ENCODE data around the gene ZFYVE27.

ZFYVE27 gene

DNA sequence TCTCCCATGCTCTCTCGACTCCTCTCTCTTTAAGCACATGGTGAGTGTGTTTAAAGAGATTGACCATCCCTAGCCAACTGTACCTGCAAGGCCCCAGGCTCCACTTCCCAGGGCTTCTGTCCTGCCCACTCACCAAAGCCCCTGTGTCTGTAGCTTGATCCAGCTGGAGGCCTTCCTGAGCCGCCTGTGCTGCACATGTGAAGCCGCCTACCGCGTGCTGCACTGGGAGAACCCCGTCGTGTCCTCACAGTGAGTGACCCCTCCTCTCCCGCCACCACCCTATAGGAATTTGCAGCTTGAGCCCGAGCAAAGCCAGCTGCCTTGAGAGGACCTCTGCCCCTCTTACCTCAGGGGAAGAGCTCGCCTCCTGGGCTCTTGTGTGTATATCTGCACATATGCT is 11.2 kb downstream of the ZFYVE27 start:
- no peak for DNase-seq (ENCODE audit: low spot score)

DNA sequence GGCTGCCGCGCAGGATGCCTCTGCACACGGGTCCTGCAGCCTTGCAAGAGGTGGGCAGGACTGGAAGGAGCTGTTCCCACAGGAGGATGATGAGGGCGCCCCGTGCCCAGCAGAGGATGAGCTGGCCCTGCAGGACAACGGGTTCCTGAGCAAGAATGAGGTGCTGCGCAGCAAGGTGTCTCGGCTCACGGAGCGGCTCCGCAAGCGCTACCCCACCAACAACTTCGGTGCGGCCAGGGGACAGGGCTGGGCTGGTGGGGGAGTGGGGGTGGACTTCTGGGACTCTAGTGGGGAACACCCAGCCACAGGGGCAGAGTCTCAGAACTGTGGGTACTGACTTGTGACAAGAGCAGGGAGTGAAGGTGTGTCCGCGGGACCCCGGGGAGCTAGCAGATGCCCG is 16.0 kb downstream of the ZFYVE27 start:
- DNase-seq (ENCODE audit: low spot score): no peak

DNA sequence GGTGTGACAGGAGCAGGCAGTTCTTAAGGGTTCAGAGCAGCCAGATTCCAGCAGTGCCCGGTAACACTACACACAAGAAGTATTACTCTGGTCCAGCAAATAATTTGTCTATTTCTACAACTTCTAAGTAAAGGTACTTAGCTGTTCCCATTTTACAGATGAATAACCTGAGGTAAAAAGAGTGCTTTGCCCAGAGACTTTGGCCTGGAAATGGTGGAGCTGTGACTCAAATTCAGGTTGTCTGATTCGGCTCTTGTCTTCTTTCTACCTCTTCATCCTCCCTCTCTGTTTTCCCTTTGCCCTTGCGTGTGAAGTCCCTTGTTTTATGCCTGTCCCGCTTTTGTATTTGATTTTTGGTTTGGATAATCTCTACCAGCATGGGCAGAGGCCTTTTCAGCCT is 17.8 kb downstream of the ZFYVE27 start:
- no peak for DNase-seq (ENCODE audit: low spot score)

DNA sequence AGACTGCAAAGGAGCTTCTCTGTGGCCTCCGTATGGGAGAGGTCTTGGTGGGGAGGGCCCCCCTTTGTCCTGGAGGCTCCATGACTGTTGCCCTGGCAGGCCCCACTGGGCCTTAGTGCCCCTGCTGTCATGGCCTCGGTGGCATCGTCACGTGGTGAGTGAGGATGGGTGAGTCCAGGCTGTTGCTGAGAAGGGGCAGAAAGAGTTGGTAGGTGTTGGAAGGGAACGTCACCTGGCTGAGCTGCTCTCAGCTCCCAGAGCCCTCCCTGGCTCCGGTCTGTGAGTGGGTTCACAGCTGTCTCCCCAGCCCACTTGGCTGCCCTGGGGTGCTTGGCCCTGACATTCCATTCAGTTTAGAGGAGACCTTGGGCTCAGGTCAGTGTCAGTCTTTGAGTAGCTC is 18.8 kb downstream of the ZFYVE27 start:
- DNase-seq (ENCODE audit: low spot score): no peak

DNA sequence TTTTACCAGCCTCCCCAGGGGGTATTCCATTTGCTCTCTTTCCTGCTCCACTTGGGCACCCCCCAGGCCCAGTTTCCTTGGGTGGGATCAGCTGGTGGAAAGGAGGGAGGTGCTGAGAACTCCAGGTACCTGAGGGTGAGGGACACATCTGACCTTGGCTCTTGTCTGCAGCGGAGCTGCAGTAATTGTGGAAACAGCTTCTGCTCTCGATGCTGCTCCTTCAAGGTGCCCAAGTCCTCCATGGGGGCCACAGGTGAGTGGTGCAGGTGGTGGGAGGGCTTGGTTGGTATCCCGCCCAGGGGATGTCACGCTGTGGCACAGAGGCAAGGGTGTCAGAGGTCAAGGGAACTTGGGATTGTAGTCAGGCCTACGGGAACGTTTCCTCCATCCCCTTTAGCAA is 20.5 kb downstream of the ZFYVE27 start:
- DNase-seq (ENCODE audit: low spot score): no peak

DNA sequence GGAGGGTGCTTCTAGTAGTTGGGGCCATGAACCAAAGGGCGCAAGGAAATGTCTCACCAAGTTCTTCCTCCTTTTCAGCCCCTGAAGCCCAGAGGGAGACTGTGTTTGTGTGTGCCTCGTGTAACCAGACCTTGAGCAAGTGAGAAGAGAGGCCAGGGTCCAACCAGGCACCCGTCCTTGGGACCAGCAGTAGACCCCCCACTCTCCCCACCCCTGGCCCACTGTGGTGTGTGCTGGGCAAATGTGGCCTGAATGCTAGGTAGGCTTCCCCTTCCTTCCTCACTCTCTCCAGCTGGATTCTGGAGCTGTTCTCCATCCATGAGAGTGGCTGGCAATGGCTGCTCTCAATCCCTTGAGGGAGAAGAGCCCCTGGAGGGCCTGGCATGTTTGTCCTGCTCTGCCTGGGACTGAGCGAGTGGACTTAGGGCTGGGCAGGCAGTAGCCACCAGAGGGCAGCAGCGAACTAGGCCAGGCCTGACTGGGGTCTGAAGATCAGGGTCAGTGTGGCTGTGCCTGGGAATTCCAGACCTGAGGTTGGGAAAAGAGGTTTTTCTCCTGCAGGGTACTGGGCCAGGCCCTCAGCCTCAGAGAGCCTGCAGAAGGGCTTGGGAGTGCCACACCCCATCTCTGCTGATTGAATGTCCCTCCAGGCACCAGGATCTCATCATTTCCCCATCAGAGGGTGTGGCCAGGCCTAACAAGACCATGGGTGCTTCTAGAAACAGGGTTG is 22.4 kb downstream of the ZFYVE27 start:
- DNase-seq (ENCODE audit: low spot score): no peak

DNA sequence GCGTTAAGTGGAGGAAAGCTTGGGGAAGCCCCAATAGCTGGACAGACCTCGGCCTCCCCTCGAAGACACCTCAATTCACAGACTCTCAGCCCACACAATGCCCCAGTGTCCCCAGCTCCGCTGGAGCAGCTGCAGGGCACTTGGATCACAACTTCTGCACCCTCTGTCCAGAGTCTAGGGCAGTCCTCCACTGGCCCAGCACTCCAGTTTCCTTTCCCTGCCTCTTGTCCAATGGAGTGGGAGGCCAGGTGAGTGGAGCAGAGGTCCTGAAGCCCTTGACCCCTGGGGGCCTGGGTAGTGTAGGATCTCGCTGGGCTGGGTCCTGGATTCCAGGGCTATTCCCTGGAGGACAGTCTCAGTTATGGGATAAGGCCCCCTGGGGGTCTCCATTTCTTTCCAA is 23.0 kb downstream of the ZFYVE27 start:
- no peak for DNase-seq (ENCODE audit: low spot score)

DNA sequence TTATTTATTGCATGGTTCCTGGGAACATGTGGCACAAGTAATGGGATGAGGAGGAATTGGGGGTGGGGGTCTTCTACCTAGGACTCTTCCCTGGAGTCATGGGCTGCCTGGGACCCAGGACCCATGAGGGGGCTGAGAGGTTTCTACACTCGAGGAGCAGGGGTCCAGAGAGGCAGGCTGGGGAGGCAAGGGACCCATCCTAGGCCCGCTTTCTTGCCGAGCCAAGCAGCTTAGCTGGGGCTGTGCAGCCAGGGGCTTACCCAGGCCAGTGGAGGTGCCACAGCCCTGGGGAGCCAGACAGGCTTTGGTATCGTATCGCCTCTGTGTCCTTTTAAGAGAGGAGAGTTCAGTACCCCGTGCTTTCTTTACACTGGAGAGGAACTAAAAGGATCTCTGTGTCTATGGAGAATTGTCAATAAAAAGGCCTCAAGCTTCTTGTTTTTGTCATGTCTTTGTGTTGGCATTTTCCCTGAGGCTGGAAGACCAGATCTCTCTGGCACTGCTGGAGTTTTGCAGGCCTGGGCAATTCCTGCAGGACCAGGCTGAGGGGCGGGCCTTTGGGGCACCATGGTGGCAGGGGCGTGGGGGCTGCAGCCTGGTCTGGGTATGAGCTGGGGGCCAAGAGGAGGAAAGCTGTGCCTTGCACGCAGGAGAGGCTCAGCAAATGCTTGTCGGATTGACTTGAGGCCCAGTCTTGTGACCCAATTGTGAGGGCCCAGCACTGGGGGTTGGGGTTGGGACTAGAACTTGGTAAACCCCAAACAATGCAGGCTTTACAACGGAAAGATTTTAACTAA is 23.7 kb downstream of the ZFYVE27 start:
- DNase-seq (ENCODE audit: low spot score): no peak

DNA sequence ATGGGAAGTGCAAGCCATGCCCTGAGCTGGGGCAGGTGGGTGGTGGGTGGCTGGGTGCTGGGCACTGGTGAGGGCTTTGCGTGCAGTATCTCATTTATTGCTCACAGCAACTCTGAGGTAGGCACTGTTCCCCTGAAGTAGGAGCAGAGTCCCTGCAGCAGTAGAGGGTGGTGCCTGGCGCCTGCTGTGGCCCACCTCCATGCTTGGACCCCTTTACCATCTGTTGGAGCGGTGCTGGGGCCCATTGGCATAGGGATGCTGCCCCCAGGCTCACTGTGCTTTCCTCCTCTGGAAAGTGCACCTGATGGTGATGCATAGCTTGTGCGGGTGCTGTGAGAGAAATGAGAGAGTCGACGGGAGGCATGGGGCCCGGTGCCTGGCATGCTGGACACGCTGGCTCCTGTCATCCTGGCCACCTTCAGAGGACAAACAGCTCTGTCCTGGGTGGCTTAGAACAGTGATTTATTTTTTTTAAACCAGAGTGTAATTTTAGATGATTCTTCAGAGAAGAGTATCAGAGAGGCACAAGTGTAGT is 24.5 kb downstream of the ZFYVE27 start:
- DNase-seq (ENCODE audit: low spot score): no peak

DNA sequence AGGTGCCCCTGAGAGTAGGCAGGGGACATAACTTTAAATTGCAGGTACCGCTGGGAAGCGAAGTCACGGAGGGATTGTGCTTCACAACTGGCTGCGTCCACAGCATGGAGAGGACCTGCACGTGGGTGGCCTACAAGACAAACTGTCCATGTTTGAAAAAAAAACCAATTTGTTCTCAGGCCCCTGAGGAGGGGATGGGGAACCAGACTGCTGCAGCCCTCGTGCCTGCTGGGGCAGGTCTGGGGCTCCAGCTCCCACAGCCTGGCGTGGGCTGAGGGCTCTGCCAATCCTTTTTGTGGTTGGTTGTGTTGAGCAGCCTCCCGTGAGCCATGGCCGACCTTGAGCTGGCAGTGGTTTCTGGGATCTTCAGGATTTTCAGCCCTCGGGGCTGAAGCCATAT is 25.1 kb downstream of the ZFYVE27 start:
- DNase-seq (ENCODE audit: low spot score): no peak

DNA sequence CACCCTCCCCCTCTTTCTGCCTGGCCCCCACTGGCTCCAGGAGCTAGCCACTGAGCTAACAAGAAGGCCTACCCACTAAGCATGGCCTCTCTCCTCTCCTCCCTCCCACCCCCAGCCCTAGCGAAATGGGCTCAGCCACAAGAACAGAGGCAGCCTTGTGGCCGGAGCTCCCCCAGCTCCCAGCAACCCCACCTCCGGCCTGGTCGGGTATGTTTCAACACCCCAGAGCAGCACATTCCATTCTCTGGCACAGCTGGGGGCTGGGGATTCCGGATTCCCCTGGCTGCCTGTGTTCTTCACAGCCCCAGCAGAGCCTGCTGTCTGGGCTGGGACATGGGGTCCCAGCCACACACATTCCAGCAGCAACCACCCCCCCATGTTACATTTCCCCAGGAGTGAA is 25.9 kb downstream of the ZFYVE27 start:
- DNase-seq (ENCODE audit: low spot score): no peak

DNA sequence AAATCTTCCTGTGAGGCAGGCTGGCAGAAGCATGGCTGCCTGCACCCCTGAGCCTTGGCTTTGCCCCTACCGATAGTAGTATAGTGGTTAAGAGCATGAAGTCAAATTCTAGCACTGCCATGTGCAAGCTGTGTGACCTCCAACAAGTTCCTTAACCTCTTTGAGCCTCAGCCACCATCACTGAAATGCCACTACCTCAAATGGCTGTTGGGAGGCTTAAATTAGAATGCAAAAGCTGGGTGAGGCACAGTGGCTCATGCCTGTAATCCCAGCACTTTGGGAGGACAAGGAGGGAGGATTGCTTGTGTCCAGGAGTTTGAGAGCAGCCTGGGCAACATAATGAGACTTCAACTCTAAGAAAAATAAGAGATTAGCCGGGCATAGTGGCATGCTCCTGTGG is 26.5 kb downstream of the ZFYVE27 start:
- no peak for DNase-seq (ENCODE audit: low spot score)

DNA sequence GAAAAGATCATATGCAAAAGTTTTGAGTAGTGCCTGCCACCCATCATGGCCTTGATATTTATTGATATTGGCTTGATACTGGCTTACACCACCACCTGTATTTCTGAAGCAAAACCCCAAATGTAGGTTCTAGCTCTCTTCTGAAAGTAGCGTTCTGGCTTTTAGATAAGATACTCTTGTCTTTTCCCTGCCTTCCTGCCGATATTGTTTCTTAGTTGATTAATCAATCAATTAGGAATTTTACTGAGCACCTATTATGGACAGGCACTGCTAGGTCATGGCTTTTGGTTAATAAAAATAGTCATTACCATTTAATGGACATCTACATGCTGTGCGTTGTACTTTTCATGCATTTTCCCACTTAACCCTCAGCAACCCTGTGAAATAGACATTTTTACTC is 27.0 kb downstream of the ZFYVE27 start:
- no peak for DNase-seq (ENCODE audit: low spot score)

DNA sequence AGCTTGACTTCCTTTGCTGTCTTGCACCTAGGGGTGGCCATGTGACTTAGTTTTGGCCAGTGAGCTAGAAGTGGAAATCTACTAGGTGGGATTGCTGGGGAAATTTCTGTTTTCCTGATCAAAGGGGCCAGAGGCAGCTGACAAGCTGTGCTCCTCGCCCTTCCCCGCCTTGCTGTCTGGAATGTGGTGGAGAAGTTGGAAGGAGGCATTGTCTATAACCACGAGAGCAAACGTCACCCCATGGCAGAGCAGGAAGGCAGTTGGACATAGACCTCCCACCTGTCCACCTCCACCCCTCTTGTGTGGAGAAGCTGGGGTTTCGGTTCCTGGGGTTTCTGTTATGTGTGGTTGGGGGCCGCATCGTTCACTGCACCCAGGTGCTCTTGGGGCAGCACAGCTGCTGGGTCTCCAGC is 27.6 kb downstream of the ZFYVE27 start:
- no peak for DNase-seq (ENCODE audit: low spot score)

DNA sequence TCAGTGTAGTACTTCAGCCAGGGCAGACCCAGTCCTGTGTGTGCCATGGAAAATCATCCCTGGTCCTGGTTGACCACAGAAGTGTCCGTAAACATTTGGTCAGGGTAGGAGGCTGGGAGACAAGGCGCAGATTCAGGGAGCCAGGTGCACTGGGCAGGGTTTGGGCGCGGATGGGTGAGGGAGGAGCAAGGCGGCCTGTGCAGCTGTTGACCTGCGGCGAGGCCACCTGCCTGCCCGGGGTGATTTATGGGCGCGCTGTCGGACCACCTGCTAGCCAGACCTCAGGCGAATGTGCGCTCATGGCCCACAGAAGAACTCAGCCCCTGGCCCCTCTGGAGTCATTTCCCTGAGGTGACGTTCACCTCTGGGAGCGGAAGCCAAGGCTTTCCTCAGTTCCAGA is 28.3 kb downstream of the ZFYVE27 start:
- no peak for DNase-seq (ENCODE audit: low spot score)

DNA sequence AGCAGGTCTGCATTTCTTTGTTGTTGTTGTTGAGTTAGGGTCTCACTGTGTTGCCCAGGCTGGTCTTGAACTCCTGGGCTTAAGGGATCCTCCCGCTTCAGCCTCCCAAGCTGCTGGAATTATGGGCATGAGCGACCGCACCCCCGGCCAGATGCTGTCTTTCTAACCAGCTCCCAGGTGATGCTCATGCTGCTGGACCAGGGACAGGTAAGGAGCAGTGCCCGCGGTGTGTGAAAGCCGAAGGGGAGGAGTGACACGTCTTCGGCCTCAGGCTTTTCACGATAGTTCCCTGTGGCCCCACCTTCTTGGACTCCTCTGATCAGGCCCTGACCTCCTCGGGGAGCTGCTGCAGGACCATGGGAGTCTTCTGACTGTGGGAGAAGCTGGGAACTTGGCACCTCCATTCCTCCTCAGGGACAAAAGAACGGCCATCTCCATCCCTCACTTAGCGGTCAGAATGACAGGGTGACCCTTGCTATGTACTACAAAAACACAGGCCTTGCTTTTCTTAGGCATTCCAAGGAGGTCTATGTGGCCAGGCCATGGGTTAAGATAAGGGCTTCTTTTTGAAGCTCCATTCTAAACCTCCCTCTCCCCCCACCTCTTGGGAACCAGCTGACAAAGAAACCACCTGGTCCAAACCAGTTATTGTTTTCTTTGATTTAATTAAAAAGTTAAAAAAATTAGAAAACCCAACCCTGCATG is 29.3 kb downstream of the ZFYVE27 start:
- no peak for DNase-seq (ENCODE audit: low spot score)

DNA sequence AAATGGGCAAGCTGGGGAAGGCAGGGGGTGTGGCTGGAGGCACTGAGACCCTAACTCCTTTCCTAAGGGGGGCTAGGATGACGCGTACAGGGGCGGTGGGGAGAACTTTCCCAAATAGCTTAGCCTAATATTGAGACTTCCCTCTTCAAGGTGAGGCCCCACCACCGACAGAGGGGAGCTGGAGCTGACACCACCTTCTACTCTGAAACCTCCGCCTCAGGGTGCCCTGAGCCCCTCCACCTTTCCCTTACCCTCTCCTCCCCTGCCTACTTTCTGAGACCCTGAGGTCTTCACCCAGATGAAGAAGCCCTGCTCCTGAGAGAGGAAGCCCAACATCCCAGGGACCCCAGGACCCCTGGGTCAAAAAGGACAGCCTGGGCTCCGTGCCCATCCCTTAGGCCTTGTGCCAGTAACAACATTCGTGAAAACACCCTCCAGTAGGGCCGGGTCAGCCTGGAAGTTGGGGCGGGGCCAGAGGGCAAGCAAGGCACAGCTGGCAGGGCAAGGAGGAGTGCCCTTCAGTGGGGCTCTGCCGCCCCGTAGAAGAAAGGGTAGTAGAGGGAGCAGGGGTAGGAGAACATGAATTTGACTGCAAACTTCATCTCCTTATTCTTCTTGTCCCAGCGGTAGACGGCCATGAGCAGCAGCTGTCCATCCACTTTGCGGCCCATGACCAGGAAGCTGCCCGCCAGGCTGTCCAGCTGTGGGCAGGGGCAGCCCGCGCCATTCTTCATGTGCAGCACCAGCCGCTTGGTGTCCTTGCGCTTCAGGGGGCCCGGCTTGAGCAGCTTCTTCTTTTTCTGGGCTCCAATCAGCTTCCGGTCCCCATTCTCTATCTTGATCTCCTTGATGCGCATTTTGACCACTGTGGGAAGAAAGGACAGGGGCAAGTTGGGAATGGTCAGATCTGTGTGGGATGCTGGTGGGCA is 30.3 kb downstream of the ZFYVE27 start:
- no peak for DNase-seq (ENCODE audit: low spot score)

DNA sequence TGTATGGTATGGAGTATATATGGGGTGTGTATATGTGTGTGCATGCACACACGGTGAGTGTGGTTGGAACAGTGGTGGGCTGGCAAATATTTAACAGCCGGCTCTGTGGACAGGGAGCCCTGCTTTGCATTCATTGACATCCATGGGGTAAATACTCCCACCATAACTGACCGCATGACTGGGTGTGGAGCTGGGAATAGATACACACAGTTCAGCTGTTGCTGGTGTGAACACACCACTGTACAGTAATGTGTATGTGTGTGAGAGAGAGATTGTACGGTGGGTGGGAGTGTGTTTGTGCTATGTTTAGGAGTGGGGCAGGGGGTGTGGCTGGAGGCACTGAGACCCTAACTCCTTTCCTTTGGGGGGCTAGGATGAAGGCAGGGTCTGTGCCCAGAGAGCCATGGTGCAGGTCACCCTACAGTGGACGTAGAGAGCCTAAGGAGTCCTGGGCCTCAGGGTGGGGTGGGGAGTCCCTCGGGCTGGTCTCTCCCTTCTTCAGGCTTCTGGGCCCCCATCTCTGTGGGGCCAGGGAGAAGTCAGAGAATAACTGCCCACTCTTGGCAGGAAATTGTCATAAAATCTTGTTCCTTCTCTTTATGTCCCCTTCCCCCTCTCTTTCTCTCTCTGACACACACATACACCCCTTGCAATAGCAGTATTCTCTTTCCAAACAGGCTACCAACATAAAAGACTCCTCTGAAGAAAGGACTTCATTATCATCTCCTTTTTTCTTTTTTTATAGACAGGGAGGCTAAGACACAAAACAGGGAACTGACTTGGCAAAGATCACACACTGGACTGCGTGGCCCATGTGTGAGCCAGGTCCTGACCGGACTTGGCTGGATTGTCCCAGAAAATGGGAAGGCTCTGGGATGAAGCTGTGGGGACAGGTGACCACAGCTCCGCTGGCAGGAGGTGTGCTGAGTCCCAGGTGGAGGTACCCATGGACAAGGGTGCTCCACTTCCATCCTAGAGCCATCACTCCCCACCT is 31.7 kb downstream of the ZFYVE27 start:
- DNase-seq (ENCODE audit: low spot score): no peak

DNA sequence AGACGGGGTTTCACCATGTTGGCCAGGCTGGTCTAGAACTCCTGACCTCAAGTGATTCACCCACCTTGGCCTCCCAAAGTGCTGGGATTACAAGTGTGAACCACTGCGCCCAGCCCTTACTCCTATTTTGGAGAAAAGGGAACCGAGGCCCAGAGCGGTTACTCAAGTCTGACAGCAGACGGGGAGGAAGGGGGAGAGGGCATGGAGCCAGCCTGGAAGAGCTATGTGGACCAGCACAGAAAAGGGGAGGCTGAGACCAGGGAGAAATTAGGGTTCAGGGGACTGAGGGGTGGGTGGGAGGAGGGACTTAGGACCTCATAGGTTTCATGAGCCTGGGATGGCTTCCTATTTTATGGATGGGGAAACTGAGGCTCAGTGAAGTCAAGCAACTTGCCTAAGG is 33.3 kb downstream of the ZFYVE27 start:
- no peak for DNase-seq (ENCODE audit: low spot score)
